ENCODE results near the gene FAS.

FAS gene

GRCh38 chr10:88990384-88991160, at the start of gene FAS:
TSS of gene FAS (plus strand) at chr10:88990798. CDS start at chr10:88990877, 79 bp downstream.
- peak within 1 kb of the TSS; percentile 100 for H3K27ac ChIP-seq
- TF ChIP-seq CTCF (conservative IDR thresholded peaks at IDR 0.05; ENCODE audit: low read depth) = no peak
- CTCF ChIA-PET = interaction anchor here (0.5 to 2.5 kb wide), 7 partner anchors 39 to 1129 kb away, joined by 3 to 11 read pairs (median 4); no protein-coding TSS in a partner anchor
- DNase-seq (ENCODE audit: low spot score) = peak; percentile 89
- POLR2A ChIA-PET (ENCODE audit: low non-redundant PET) = interaction anchor here (1.1 kb wide), 1 partner anchor 58 kb away, joined by 3 read pairs; no protein-coding TSS in a partner anchor

GRCh38 chr10:88941026-88941425, 49.6 kb upstream of the FAS start:
- POLR2A ChIA-PET (ENCODE audit: low non-redundant PET) = no interaction called here
- H3K27ac ChIP-seq = no peak overlapping the region
- no peak for DNase-seq (ENCODE audit: low spot score)
- no peak for TF ChIP-seq CTCF (conservative IDR thresholded peaks at IDR 0.05; ENCODE audit: low read depth)
- CTCF ChIA-PET = no interaction called here

DNA sequence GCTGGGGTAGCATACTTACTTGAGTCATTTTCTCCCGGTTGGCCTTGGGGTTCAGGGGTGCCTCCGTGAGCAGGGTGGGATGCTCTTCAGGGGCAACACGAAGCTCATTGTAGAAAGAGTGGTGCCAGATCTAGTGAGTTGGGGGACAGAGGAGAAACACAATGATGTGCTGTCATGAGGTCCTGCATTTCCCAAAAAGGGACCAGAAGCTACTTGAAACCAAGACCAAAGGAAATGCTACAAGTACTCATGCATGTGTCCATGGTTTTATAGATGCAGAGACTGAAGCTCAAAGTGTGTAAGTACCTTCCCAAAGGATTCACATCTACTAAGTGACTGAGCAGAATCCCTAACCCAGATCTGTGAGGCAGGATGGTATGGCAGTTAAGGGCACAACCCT, 46.8 kb upstream of the FAS start:
- H3K27ac ChIP-seq = no peak overlapping the region
- TF ChIP-seq CTCF (conservative IDR thresholded peaks at IDR 0.05; ENCODE audit: low read depth) = no peak
- CTCF ChIA-PET = interaction anchor here (0.6 to 1.9 kb wide), 5 partner anchors 9 to 94 kb away, joined by 3 to 10 read pairs (median 3); no protein-coding TSS in a partner anchor
- DNase-seq (ENCODE audit: low spot score) = no peak
- POLR2A ChIA-PET (ENCODE audit: low non-redundant PET) = no interaction called here

GRCh38 chr10:88944813-88945212, 45.8 kb upstream of the FAS start:
- TF ChIP-seq CTCF (conservative IDR thresholded peaks at IDR 0.05; ENCODE audit: low read depth) = no peak
- no peak overlapping the region for H3K27ac ChIP-seq
- DNase-seq (ENCODE audit: low spot score) = no peak
- ChIA-PET POLR2A (ENCODE audit: low non-redundant PET) (no interaction called here), CTCF (interaction anchor here (0.5 to 1.3 kb wide), 5 partner anchors 10 to 279 kb away, joined by 3 to 4 read pairs (median 3); no protein-coding TSS in a partner anchor)

DNA sequence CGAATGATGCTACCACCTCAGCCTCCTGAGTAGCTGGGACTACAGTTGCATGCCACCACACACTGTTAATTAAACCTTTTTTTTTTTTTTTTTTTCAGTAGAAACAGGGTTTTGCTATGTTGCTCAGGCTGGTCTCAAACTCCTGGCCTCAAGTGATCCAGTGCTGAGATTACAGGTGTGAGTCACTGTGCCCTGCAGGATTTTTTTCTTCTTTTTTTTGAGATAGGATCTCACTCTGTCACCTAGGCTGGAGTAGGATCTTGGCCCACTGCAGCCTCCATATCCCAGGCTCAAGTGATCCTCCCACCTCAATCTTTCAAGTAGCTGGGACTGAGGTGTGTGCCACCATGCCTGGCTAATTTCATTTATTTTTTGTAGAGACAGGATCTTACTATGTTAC, 44.4 kb upstream of the FAS start:
- ChIA-PET CTCF (interaction anchor here (0.5 to 1.3 kb wide), 4 partner anchors 11 to 271 kb away, joined by 3 to 7 read pairs (median 4); no protein-coding TSS in a partner anchor), POLR2A (ENCODE audit: low non-redundant PET) (no interaction called here)
- no peak for TF ChIP-seq CTCF (conservative IDR thresholded peaks at IDR 0.05; ENCODE audit: low read depth)
- no peak overlapping the region for H3K27ac ChIP-seq
- no peak for DNase-seq (ENCODE audit: low spot score)

DNA sequence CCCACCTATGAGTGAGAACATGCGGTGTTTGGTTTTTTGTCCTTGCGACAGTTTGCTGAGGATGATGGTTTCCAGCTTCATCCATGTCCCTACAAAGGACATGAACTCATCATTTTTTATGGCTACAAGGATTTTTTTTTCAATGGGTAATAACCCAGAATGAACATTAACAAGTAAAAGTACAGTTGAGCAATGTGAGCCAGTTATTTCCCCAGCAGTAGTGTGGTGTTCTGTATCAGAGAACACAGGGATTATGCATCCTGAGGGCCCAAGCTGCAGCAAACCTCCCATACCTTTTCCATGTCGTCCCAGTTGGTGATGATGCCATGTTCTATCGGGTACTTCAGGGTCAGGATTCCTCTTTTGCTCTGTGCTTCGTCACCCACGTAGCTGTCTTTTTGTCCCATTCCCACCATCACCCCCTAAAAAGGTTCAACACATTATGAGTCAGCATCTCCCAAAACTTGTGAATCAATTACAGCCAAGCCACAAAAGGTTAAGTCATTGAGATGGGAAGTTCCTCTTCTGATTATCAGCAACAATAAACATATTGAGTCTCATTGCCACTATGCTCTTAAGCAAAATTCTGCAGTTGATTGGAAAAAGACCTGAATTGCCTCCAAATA, 43.5 kb upstream of the FAS start:
- ChIA-PET POLR2A (ENCODE audit: low non-redundant PET) (no interaction called here), CTCF (interaction anchor here (0.6 to 1.2 kb wide), 3 partner anchors 40 to 83 kb away, joined by 3 to 4 read pairs (median 3); no protein-coding TSS in a partner anchor)
- H3K27ac ChIP-seq = no peak overlapping the region
- TF ChIP-seq CTCF (conservative IDR thresholded peaks at IDR 0.05; ENCODE audit: low read depth) = no peak
- DNase-seq (ENCODE audit: low spot score) = no peak
